ENCODE data around the gene RAI1.

The RAI1 gene

DNA sequence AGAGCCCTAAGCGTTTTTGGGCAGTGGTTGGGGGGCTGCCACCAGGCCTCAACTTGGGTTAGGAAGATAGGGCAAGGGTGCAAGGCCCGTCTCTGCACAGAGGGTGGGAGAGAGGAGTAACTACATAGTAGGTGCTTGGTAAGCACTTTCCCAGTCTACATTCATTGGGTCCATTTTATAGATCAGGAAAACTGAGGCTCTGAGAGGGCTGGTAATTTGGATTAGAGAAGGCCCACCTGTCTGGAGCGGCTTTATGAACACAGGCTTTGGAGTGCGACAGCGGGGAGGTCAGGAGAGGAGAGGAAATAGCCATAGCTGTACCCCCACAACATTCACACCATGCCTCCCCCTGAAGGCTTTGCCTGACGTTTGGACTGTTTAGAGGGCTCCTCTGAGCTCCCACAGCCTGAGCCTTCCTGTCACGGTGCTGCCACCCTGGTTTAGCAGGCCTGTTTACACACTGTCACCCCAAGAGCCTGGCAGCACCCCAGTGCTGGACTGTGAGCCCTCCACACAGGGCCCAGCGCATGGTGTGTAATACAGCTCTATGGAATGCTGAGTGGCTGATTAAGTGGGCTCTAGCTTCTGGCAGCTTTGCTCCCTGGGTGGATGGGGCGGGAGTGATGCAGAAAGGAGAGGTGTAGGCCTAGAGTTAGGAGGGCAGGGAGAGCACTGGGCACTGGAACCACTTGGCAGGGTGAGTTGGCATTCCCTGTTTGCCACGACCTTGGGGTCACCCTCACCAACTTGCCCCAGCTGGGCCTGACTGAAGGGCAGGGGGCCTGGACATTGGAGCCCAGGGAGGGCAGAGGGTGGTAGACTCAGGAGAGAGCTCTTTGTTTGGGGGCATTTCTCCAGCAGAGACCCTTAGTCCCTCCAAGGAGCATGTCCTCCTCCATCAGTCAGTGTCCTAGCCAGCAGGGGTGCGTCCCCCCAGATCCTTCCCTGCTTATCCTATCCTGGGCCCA is 73.7 kb downstream of the RAI1 start:
- DNase-seq = no peak

GRCh38 chr17:17755715-17756114 is 74.5 kb downstream of the RAI1 start:
- DNase-seq = no peak

DNA sequence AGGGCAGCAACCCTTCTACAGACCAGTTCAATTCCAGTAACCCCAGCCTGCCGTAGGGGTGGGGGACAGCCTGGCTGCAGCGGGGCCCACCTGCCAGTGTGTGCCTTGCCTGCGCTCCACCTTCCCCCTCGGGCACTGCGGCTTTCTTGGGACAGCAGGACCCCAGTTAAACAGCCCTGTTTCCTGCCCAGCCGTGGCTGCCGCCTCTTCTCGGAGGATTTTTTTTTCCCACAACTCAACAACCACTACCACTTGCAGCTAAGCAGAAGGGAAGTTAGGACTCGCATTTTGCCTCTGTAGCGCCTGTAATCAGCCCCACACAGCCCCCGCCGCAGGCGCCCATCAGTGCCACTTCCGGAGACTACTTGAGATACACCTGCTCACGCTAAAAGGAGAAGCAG is 76.1 kb downstream of the RAI1 start:
- no peak for DNase-seq

DNA sequence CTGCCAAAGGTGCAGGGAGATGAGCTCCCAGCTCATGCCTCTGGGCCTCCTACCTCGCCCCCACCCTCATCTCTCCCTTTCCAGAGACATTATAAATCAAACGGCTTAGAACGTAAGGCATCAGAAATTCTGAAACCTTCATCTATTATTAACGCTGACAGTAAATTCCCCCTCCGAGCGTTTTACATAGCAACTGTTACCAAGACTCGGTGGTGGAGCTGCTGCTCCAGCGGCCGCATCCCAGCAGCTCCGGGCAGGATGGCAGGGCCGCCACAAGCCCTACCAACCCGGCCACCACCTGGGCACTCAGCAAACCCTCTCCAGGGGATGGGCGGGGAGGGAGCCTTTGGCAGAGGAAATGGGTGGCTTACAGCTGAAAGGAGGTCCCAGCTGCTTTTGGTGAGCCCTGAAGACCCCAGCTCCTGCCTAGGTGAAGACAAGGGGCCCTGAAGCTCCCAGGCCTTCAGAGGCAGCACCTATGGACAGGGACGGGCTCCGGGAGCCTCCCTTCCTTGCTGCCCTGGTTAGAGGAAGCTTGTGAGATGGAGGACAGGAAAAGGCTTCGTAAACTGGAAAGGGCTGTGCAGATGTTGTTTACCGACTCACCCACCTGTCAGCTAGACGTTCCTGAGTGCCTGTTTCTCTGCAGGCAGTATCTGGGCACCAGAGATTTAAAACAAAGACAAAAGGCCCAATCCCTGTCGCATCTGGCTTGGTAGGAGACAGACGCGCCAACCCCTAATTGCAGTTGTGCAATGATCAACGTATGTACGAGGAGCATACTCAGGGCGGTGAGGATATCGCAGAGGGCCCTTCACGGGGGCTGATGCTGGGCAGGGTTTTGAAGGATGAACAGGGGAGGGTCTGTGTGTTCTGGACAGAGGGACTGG is 76.9 kb downstream of the RAI1 start:
- peak; percentile 93 for DNase-seq

GRCh38 chr17:17758941-17759563 is 77.8 kb downstream of the RAI1 start:
- DNase-seq = no peak

DNA sequence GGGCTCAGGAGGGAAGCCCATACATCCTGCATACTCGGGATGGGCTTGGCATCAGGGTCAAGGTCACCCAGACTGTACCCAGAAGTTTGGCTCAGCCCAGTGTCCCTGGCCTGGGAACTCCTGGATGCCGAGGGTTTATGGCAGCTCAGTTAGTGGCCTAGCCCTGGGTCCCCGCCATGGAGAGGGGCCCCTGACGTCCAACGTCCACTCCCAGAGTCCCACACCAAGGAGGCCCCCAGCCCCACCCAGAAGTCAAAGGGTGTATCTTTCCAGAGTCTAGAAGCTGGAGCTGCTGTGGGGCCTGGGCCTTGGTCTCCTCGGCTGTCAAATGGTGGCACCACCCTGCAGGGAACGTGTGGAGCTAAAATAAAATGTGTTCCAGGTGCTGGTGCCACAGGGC is 79.1 kb downstream of the RAI1 start:
- no peak for DNase-seq

- no peak for DNase-seq
These were observed 79.8 kb downstream of the RAI1 start for GRCh38 chr17:17760872-17761550.

GRCh38 chr17:17761894-17762743 is 80.9 kb downstream of the RAI1 start:
- no peak for DNase-seq

DNA sequence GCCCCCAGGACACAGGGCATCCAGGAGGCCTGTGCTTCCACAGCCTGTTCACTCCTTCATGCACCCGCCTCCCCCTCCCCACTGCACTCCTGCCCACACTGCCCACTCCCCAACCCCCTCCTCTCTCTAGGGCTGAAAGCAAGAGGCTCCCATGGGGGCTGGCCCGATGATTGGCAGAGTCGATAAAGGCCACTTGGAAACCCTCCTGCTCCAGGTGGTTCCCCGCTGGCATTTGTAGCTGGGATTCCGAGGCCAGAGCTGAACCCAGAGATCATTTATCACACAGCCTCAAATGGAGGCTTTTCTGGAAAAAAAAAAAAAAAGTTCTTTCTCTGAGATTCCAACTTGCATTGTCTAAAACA is 81.5 kb downstream of the RAI1 start:
- no peak for DNase-seq

GRCh38 chr17:17763136-17763535 is 81.9 kb downstream of the RAI1 start:
- no peak for DNase-seq

- no peak for DNase-seq
These were observed 82.5 kb downstream of the RAI1 start for GRCh38 chr17:17763734-17764133.

- DNase-seq = no peak
These were observed 84.3 kb downstream of the RAI1 start for GRCh38 chr17:17765359-17766076.

- no peak for DNase-seq
These were observed 85.0 kb downstream of the RAI1 start for GRCh38 chr17:17766077-17766743.

GRCh38 chr17:17766744-17767120 is 85.5 kb downstream of the RAI1 start:
- DNase-seq = no peak

DNA sequence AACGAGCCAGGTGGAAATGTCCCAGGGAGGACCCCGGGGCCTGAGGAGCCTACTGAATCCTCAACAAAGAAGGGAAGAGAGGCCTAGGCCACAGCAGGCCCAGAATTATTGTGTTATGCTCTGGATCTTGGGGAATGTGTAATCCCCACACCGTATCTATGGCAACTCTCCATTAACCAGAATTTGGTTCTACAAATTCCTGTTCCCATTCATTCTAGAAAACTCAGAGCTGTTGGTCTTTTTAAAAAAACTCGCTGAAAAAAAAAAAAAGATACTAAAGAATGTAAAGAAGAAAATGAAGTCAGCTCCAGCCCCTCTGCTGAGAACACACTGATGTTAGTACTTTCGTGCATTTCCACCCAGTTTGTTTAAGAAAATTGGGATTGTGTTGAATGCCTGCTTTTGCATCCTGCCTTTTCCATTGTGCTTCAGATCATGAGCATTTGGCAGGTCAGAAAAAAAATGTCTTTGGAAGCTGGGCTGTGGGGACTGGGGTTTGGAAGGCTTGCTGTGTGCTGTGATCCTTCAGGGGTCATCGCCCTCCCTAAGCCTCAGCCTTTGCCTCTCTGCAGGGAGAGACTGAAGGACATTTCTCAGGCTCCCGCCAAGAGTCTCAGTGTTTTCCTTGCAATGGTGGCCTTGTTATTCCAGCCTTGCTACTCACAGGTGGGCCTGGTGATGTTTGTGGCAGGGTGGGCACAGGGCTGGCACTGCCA is 86.1 kb downstream of the RAI1 start:
- no peak for DNase-seq

GRCh38 chr17:17767887-17768418 is 86.7 kb downstream of the RAI1 start:
- no peak for DNase-seq

GRCh38 chr17:17768424-17769088 is 87.3 kb downstream of the RAI1 start:
- no peak for DNase-seq

DNA sequence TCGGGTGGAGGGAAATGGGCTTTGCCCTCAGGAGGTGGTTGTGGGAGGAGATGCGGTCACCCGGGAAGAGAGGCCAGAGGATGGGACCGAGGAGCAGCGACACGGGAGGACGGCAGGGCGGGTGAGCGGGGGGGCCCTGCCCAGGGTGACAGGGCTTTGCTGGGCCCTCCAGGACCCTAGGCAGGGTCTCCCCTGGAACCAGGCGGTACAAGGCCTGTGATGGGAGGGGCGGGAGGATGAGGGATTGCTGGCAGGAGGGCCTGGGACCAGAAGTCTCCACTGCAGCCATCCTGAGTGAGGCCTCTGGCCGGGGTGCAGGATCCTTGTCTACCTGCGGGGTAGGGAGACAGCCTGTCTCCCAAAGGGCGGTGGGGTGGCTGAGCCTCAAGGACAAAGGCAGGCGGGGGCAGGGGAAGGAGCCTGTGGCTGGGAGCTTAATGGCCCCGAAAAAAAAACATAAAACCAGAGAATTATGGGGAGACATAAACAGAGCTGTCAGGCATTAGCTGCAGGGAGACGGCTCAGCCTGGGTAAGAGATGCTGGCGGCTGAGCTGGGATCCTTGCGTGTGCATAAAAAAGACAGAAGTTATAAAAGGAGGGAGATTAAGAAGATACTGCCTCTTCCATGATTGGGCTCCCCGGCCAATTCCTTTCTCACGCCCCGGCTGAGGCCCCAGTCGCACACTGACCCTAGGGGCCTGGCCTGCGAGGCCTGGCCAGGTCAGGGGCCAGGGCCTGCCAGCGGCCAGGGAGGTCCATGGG is 88.8 kb downstream of the RAI1 start:
- DNase-seq = no peak
